SU-DHL-6 (cell line): Measurements from ENCODE around the gene TEC.

ENCODE experiments used
- CTCF ChIP-seq: fragments of 200-600 bp; sonication (generic); IDR thresholded peaks from one replicate; pipeline ENCODE4 v1.5.1; 2017; ENCODE audit warnings: antibody characterized with exemption, mild to moderate bottlenecking, low read length, moderate library complexity; ENCODE audit not compliant: insufficient read depth, poor library complexity, severe bottlenecking
- EZH2phosphoT487 ChIP-seq: fragments of 200-600 bp; sonication (generic), shearing (Covaris generic); conservative IDR thresholded peaks from 2 replicates; pipeline ENCODE4 v1.6.1; 2018; ENCODE audit warnings: mild to moderate bottlenecking, antibody characterized with exemption, low read length, moderate library complexity, mixed read lengths

GRCh38 chr4:48270951-48271473, 1.4 kb upstream of the TEC start:
- TF ChIP-seq CTCF (no peak), EZH2phosphoT487 (no peak)
